ENCODE data around the gene VSTM2L.

- TF ChIP-seq CTCF (IDR thresholded peaks at IDR 0.05; ENCODE audit: borderline replicate concordance, extremely low read depth, low read length, poor library complexity, severe bottlenecking) (no peak), EZH2 (IDR thresholded peaks at IDR 0.05; ENCODE audit: borderline replicate concordance, low read depth, low read length, severe bottlenecking) (no peak)
Observed at GRCh38 chr20:37859406-37860171, 43.3 kb upstream of the VSTM2L start.

Measured in DND-41 (cell line).